Osteoblast (primary cell): ENCODE results near the gene LARP4B. TPM values are rescaled to one million over a fixed set of nuclear protein-coding genes. Genes with fewer than 3 reads are reported as not detected.

Experiments used
- DNase-seq: peaks from one replicate; pipeline ENCODE4 v3.0.0; 2011; ENCODE audit warnings: low spot score, mixed read lengths; ENCODE audit not compliant: insufficient read length; ENCODE audit errors: missing footprints
- H2AFZ ChIP-seq: 2 replicates; pipeline ENCODE4 v1.6.0; 2011; ENCODE audit warnings: mild to moderate bottlenecking, low read length
- H3K27ac ChIP-seq: 2 replicates; pipeline ENCODE4 v1.5.1; 2011; ENCODE audit warnings: mild to moderate bottlenecking, low read depth, low read length, moderate library complexity
- H3K27me3 ChIP-seq: 2 replicates; pipeline ENCODE4 v1.6.0; 2012; ENCODE audit warnings: mild to moderate bottlenecking, control low read depth, inconsistent platforms, low read length, moderate library complexity; ENCODE audit not compliant: insufficient read depth
- H3K36me3 ChIP-seq: 2 replicates; pipeline ENCODE4 v1.5.1; 2011; ENCODE audit warnings: mild to moderate bottlenecking, low read length, control low read depth, moderate library complexity; ENCODE audit not compliant: insufficient read depth
- H3K4me1 ChIP-seq: 2 replicates; pipeline ENCODE4 v1.5.1; 2011; ENCODE audit warnings: mild to moderate bottlenecking, low read length, control low read depth, moderate library complexity; ENCODE audit not compliant: insufficient read depth
- H3K4me2 ChIP-seq: 2 replicates; pipeline ENCODE4 v1.6.0; 2011; ENCODE audit warnings: mild to moderate bottlenecking, low read length; ENCODE audit not compliant: insufficient read depth
- H3K4me3 ChIP-seq: fragments of 200-600 bp; sonication (generic); 3 replicates; pipeline ENCODE4 v1.5.1; 2012; ENCODE audit warnings: mild to moderate bottlenecking, low read length, inconsistent platforms; ENCODE audit not compliant: insufficient read depth
- H3K79me2 ChIP-seq: 2 replicates; pipeline ENCODE4 v1.6.0; 2012; ENCODE audit warnings: mild to moderate bottlenecking, low read length, control low read depth, inconsistent platforms; ENCODE audit not compliant: insufficient read depth
- H3K9me3 ChIP-seq: 2 replicates; pipeline ENCODE4 v1.5.1; 2011; ENCODE audit warnings: low read depth, low read length, control low read depth
- H4K20me1 ChIP-seq: 2 replicates; pipeline ENCODE4 v1.6.0; 2012; ENCODE audit warnings: mild to moderate bottlenecking, low read length, control low read depth; ENCODE audit not compliant: insufficient read depth
- total RNA-seq: library from RNA; depleted of rRNA; stranded (reverse); fragments of >200 nt; gene quantifications from 2 replicates; pipeline ENCODE4 v1.2.3, GENCODE V29; 2012
- TF ChIP-seq, protein P1 (sequence below): IDR thresholded peaks from 2 replicates; pipeline ENCODE4 v1.5.1; 2011; ENCODE audit warnings: mild to moderate bottlenecking, low read depth, low read length, moderate library complexity; ENCODE audit errors: extremely low read depth

The LARP4B gene
- total RNA-seq, 1 donor, result 46.0 TPM

DNA sequence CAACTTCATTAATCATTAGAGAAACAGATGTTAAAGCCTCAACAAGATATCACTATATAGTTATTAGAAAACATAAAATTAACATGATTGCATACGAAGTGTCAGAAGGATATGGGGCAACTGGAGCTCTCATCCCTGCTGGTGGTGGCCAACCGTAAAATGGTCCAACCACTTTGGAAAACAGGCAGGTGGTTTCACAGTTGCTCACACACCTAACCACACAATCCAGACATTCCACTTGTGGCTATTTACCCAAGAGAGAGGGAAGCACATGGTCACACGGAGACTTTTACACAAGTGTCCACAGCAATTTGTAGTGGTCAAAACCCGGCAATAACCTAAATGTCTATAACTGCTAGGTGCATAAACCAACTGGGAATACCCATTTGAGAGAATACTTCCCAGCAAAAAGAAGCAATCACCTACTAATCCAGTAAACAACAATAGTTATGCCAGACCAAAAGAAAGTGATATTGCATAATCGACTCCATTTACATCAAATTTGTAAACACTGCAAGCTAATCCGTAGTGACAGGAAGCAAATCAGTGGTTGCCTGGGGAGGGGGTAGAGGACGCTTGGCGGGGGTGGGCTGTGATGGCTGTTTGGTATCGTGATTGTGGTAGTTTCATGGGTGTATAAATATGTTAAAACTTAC lies 91.8 kb downstream of the LARP4B start:
- H3K27ac ChIP-seq, result no peak overlapping the region
- no peaks in the 10 kb centered on the region for H3K27me3 ChIP-seq
- TF ChIP-seq, protein P1, sequence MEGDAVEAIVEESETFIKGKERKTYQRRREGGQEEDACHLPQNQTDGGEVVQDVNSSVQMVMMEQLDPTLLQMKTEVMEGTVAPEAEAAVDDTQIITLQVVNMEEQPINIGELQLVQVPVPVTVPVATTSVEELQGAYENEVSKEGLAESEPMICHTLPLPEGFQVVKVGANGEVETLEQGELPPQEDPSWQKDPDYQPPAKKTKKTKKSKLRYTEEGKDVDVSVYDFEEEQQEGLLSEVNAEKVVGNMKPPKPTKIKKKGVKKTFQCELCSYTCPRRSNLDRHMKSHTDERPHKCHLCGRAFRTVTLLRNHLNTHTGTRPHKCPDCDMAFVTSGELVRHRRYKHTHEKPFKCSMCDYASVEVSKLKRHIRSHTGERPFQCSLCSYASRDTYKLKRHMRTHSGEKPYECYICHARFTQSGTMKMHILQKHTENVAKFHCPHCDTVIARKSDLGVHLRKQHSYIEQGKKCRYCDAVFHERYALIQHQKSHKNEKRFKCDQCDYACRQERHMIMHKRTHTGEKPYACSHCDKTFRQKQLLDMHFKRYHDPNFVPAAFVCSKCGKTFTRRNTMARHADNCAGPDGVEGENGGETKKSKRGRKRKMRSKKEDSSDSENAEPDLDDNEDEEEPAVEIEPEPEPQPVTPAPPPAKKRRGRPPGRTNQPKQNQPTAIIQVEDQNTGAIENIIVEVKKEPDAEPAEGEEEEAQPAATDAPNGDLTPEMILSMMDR, result no peak
- H3K4me2 ChIP-seq, result no peak overlapping the region
- DNase-seq, result no peak
- no peak overlapping the region for H2AFZ ChIP-seq
- H3K79me2 ChIP-seq, result peaks cover 72% of the 10 kb centered on the region
- peaks cover 11% of the 10 kb centered on the region for H3K4me1 ChIP-seq
- H3K36me3 ChIP-seq, result peaks cover 52% of the 10 kb centered on the region
- peaks cover 10% of the 10 kb centered on the region for H4K20me1 ChIP-seq
- H3K9me3 ChIP-seq, result no peaks in the 10 kb centered on the region
- H3K4me3 ChIP-seq, result no peak overlapping the region

DNA sequence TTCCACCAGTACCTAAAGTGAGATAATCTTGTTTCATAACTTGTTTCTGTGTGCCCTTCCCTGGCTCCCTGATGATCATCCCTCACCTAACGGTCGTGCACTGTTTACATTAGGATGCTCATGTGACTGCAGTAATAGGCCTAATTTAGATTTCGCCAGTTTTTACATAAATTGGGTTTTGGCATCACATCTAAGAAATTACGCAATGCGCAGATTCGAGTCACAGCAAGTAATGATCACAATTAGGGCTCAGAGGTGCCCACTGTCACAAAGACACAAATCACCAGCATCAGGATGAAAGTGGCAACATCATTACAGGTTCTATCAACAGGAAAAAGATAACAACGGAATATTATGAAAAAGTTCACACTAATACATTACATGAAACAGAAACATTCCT lies 94.7 kb downstream of the LARP4B start:
- no peak for DNase-seq
- no peak overlapping the region for H3K27ac ChIP-seq
- no peak overlapping the region for H3K4me2 ChIP-seq
- peaks cover 71% of the 10 kb centered on the region for H3K79me2 ChIP-seq
- no peaks in the 10 kb centered on the region for H3K4me1 ChIP-seq
- H2AFZ ChIP-seq, result no peak overlapping the region
- peaks cover 30% of the 10 kb centered on the region for H3K36me3 ChIP-seq
- no peak overlapping the region for H3K4me3 ChIP-seq
- H4K20me1 ChIP-seq, result peaks cover 7% of the 10 kb centered on the region
- TF ChIP-seq, protein P1, result no peak
- no peaks in the 10 kb centered on the region for H3K27me3 ChIP-seq
- no peaks in the 10 kb centered on the region for H3K9me3 ChIP-seq

DNA sequence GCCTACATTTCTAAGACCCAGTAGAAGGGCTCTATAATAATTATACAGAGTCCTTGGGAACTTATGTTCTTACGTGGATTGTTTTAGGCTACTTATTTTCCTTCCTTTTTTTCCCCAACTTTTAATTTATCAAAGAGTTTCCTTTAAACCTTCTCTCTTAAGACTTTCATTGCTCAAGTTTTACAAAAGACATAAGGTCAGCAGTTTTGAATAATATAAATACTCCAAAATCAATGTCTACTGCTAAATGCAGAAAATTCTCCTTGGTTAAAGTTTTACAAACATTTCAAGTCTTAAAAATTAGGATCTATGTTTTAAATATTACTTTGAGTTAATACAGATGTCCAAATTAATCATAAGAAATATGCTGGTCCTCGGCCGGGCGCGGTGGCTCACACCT lies 97.0 kb downstream of the LARP4B start:
- no peak for DNase-seq
- Histone ChIP-seq H3K4me2 (no peak overlapping the region), H3K27ac (no peak overlapping the region), H4K20me1 (peaks cover 7% of the 10 kb centered on the region), H3K9me3 (no peaks in the 10 kb centered on the region), H2AFZ (no peak overlapping the region), H3K79me2 (peaks cover 60% of the 10 kb centered on the region), H3K36me3 (peaks cover 18% of the 10 kb centered on the region), H3K4me3 (no peak overlapping the region), H3K27me3 (no peaks in the 10 kb centered on the region), H3K4me1 (no peaks in the 10 kb centered on the region)
- TF ChIP-seq, protein P1, result no peak

DNA sequence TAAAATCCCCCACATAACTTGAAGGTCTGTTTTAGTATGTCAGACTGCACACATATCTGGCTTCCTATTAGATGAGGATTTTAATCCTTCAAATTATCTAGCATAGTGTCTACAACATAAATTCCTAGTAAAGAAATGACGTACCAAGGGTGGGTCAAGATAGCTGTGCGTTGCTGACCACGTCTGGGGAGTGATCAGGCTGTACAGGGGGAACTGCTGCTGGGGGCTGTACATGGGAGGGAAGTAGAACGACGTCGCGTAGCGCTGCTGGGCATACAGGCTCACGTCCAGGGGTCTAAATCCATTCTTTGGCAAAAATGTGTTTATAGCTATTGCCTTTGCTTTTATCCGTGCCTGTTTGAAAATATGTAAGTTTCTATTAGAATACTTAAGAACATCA lies 102.3 kb downstream of the LARP4B start:
- H2AFZ ChIP-seq, result no peak overlapping the region
- no peak for DNase-seq
- H3K4me1 ChIP-seq, result no peaks in the 10 kb centered on the region
- TF ChIP-seq, protein P1, result no peak
- H4K20me1 ChIP-seq, result peaks cover 7% of the 10 kb centered on the region
- no peaks in the 10 kb centered on the region for H3K27me3 ChIP-seq
- H3K79me2 ChIP-seq, result peaks cover 39% of the 10 kb centered on the region
- H3K4me3 ChIP-seq, result no peak overlapping the region
- no peak overlapping the region for H3K4me2 ChIP-seq
- no peaks in the 10 kb centered on the region for H3K9me3 ChIP-seq
- H3K36me3 ChIP-seq, result peaks cover 51% of the 10 kb centered on the region
- no peak overlapping the region for H3K27ac ChIP-seq
